H1 (cell line): Measurements from ENCODE around the gene SHLD1. TPM values are rescaled to one million over a fixed set of nuclear protein-coding genes. Genes with fewer than 3 reads are reported as not detected.

Experiments used
- BRCA1 ChIP-seq: IDR thresholded peaks from 2 replicates; pipeline ENCODE4 v1.6.1; 2012; ENCODE audit warnings: low read depth, low read length, improper control_type of control experiment
- CEBPB ChIP-seq: IDR thresholded peaks from 2 replicates; pipeline ENCODE4 v1.6.1; 2012; ENCODE audit warnings: low read depth, low read length
- SIN3A ChIP-seq, 2 experiments: IDR thresholded peaks in 1 of 2; conservative IDR thresholded peaks in 1 of 2; 2 replicates each; pipeline ENCODE4 v1.6.1; 2011 to 2012; ENCODE audit warnings: low read length in 2 of 2, improper control_type of control experiment in 1 of 2, low read depth in 1 of 2, mild to moderate bottlenecking in 1 of 2
- polyA plus RNA-seq, 7 experiments: library from polyadenylated mRNA; depleted of rRNA in 3 of 7; stranded (reverse) in 5 of 7; unstranded in 2 of 7; fragments of >200 nt in 5 of 7; fragments of 200-250 nt in 2 of 7; gene quantifications; 1 replicate in 5 of 7; 2 replicates in 1 of 7; 4 replicates in 1 of 7; pipeline versions ENCODE4 v1.2.1 to v1.2.3, GENCODE V29; 2011 to 2013; ENCODE audit warnings: missing spikeins in 2 of 7, mixed read lengths in 2 of 7
- total RNA-seq: library from RNA; stranded (reverse); fragmentation: NEBNext Ultra II Directional; extraction: Animal tissue kit (Norgen Biotek cat#: 25700); gene quantifications from 2 replicates; pipeline ENCODE4 v1.2.1, GENCODE V29; 2021

Gene SHLD1
- total and polyA plus RNA-seq, 2 of the 8 experiments (the other 6 are each of a cell fraction or from before 2014, with no cell fraction given), result 4.2 to 6.5 TPM

DNA sequence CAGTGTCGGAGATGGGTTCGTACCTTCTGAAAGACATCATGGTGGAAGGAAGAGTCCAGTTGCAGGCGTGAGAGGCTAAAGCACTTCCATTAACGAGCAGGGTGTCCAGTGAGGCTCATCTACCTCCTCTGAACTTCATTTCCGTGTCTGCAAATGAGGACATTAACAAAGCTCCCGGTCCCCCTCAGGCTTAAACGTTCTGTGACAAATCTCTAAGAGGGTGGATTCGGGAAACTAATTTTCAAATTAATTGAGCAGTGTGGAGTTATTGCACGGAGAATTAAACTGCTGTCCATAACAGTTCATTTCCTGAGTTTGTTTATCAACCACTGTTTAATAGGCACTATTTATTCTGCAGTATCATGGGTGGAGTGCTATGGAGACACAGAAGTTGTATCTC lies 132.0 kb downstream of the SHLD1 start (continued):
- TF ChIP-seq SIN3A (conservative IDR thresholded peaks at IDR 0.05 in 1 of 2, IDR thresholded peaks at IDR 0.05 in 1 of 2; ENCODE audit: low read depth in 1 of 2, low read length in 2 of 2), result no peak
- TF ChIP-seq BRCA1, result no peak
- TF ChIP-seq CEBPB, result no peak
